GM18873 (cell line): Measurements from ENCODE around the gene GRM2.

Experiments
- ATAC-seq: cut with Tn5 transposase; IDR thresholded peaks from one replicate; pipeline ENCODE4 v1.9.1; 2021; ENCODE audit warnings: mild to moderate bottlenecking, moderate library complexity, moderate number of reproducible peaks; ENCODE audit not compliant: unreplicated experiment, low FRiP score

Gene GRM2

GRCh38 chr3:51679777-51680176 is 27.1 kb upstream of the GRM2 start:
- no peak for ATAC-seq

GRCh38 chr3:51680196-51680595 is 26.7 kb upstream of the GRM2 start:
- no peak for ATAC-seq

GRCh38 chr3:51680663-51681230 is 26.1 kb upstream of the GRM2 start:
- ATAC-seq: no peak

- no peak for ATAC-seq
Observed at GRCh38 chr3:51681453-51681852, 25.4 kb upstream of the GRM2 start.

- ATAC-seq: peak; percentile 70
Observed at GRCh38 chr3:51682079-51682478, 24.8 kb upstream of the GRM2 start.

- no peak for ATAC-seq
Observed at GRCh38 chr3:51682526-51682925, 24.3 kb upstream of the GRM2 start.

GRCh38 chr3:51683566-51683965 is 23.3 kb upstream of the GRM2 start:
- ATAC-seq: no peak

GRCh38 chr3:51684971-51685751 is 21.7 kb upstream of the GRM2 start:
- no peak for ATAC-seq

GRCh38 chr3:51686056-51686455 is 20.8 kb upstream of the GRM2 start:
- no peak for ATAC-seq

GRCh38 chr3:51686512-51687215 is 20.2 kb upstream of the GRM2 start:
- ATAC-seq: no peak

GRCh38 chr3:51687431-51688205 is 19.2 kb upstream of the GRM2 start:
- no peak for ATAC-seq

GRCh38 chr3:51688206-51688600 is 18.7 kb upstream of the GRM2 start:
- ATAC-seq: no peak

- no peak for ATAC-seq
Observed at GRCh38 chr3:51691021-51691420, 15.8 kb upstream of the GRM2 start.

GRCh38 chr3:51691949-51692348 is 14.9 kb upstream of the GRM2 start:
- ATAC-seq: no peak

- ATAC-seq: no peak
Observed at GRCh38 chr3:51692980-51693395, 13.9 kb upstream of the GRM2 start.

- ATAC-seq: no peak
Observed at GRCh38 chr3:51696954-51697353, 9.9 kb upstream of the GRM2 start.

- no peak for ATAC-seq
Observed at GRCh38 chr3:51698209-51698608, 8.7 kb upstream of the GRM2 start.

GRCh38 chr3:51700403-51700802 is 6.5 kb upstream of the GRM2 start:
- no peak for ATAC-seq

- ATAC-seq: no peak
Observed at GRCh38 chr3:51702156-51702555, 4.7 kb upstream of the GRM2 start.

GRCh38 chr3:51703068-51703760 is 3.7 kb upstream of the GRM2 start:
- ATAC-seq: no peak
